RWPE2 (cell line): ENCODE results near the gene NRG3.

ENCODE experiments used
- ATAC-seq: fragments of 200-7000 bp; cut with Tn5 transposase; 3 replicates; pipeline ENCODE4 v1.9.1; 2021; ENCODE audit warnings: low read depth
- DNase-seq: peaks from one replicate; pipeline ENCODE4 v3.0.0-alpha.2; 2020; ENCODE audit warnings: low spot score
- H3K27ac ChIP-seq: fragments of 450-650 bp; 2 replicates; pipeline ENCODE4 v1.5.1; 2017; ENCODE audit warnings: mild to moderate bottlenecking; ENCODE audit not compliant: poor library complexity, severe bottlenecking
- H3K27me3 ChIP-seq: fragments of 250-450 bp; sonication (Bioruptor Pico); 2 replicates; pipeline ENCODE4 v1.5.1; 2021; ENCODE audit warnings: mild to moderate bottlenecking, moderate library complexity; ENCODE audit not compliant: insufficient read depth, poor library complexity, severe bottlenecking
- H3K36me3 ChIP-seq: fragments of 250-450 bp; sonication (Bioruptor Pico); 2 replicates; pipeline ENCODE4 v1.5.1; 2020; ENCODE audit warnings: low read depth, mild to moderate bottlenecking, moderate library complexity
- H3K4me1 ChIP-seq: fragments of 250-450 bp; sonication (Bioruptor Pico); 2 replicates; pipeline ENCODE4 v1.5.1; 2021; ENCODE audit warnings: mild to moderate bottlenecking, moderate library complexity; ENCODE audit not compliant: insufficient read depth, poor library complexity, severe bottlenecking
- H3K4me3 ChIP-seq: fragments of 250-450 bp; sonication (Bioruptor Pico); 2 replicates; pipeline ENCODE4 v1.5.1; 2021; ENCODE audit warnings: mild to moderate bottlenecking, moderate library complexity; ENCODE audit not compliant: severe bottlenecking
- H3K9me3 ChIP-seq: fragments of 250-450 bp; sonication (Bioruptor Pico); 2 replicates; pipeline ENCODE4 v1.5.1; 2021; ENCODE audit warnings: mild to moderate bottlenecking, moderate library complexity; ENCODE audit not compliant: severe bottlenecking
- CTCF ChIP-seq: fragments of 450-650 bp; IDR thresholded peaks from one replicate; pipeline ENCODE4 v1.5.1; 2017; ENCODE audit warnings: mild to moderate bottlenecking, moderate library complexity; ENCODE audit not compliant: poor library complexity, severe bottlenecking

The NRG3 gene

GRCh38 chr10:82722273-82722672 lies 847.3 kb downstream of the NRG3 start:
- H3K4me3 ChIP-seq = no peak overlapping the region
- no peaks in the 10 kb centered on the region for H3K4me1 ChIP-seq
- H3K27ac ChIP-seq = no peak overlapping the region
- no peaks in the 10 kb centered on the region for H3K9me3 ChIP-seq
- TF ChIP-seq CTCF = no peak
- H3K36me3 ChIP-seq = no peaks in the 10 kb centered on the region
- H3K27me3 ChIP-seq = no peaks in the 10 kb centered on the region
- ATAC-seq = no peak
- no peak for DNase-seq

- H3K9me3 ChIP-seq = no peaks in the 10 kb centered on the region
- ATAC-seq = no peak
- no peak for TF ChIP-seq CTCF
- no peak overlapping the region for H3K27ac ChIP-seq
- no peaks in the 10 kb centered on the region for H3K36me3 ChIP-seq
- DNase-seq = no peak
- no peaks in the 10 kb centered on the region for H3K4me1 ChIP-seq
- H3K4me3 ChIP-seq = no peak overlapping the region
- H3K27me3 ChIP-seq = peaks cover 9% of the 10 kb centered on the region
Measured at GRCh38 chr10:82736305-82736704, 861.3 kb downstream of the NRG3 start.

- H3K36me3 ChIP-seq = no peaks in the 10 kb centered on the region
- peaks cover 9% of the 10 kb centered on the region for H3K27me3 ChIP-seq
- TF ChIP-seq CTCF = no peak
- H3K27ac ChIP-seq = no peak overlapping the region
- H3K4me1 ChIP-seq = no peaks in the 10 kb centered on the region
- ATAC-seq (no peak), DNase-seq (no peak)
- H3K9me3 ChIP-seq = no peaks in the 10 kb centered on the region
- no peak overlapping the region for H3K4me3 ChIP-seq
Measured at GRCh38 chr10:82737549-82737948, 862.6 kb downstream of the NRG3 start.

GRCh38 chr10:82738592-82738991 lies 863.6 kb downstream of the NRG3 start:
- ATAC-seq = no peak
- TF ChIP-seq CTCF = no peak
- Histone ChIP-seq H3K27ac (no peak overlapping the region), H3K4me3 (no peak overlapping the region), H3K9me3 (no peaks in the 10 kb centered on the region), H3K4me1 (no peaks in the 10 kb centered on the region), H3K36me3 (no peaks in the 10 kb centered on the region), H3K27me3 (peaks cover 9% of the 10 kb centered on the region)
- no peak for DNase-seq

- H3K9me3 ChIP-seq = no peaks in the 10 kb centered on the region
- no peak overlapping the region for H3K4me3 ChIP-seq
- no peaks in the 10 kb centered on the region for H3K4me1 ChIP-seq
- ATAC-seq (peak; percentile 90), DNase-seq (no peak)
- H3K27me3 ChIP-seq = peaks cover 5% of the 10 kb centered on the region
- TF ChIP-seq CTCF = no peak
- no peaks in the 10 kb centered on the region for H3K36me3 ChIP-seq
- no peak overlapping the region for H3K27ac ChIP-seq
Measured at GRCh38 chr10:82742478-82742877, 867.5 kb downstream of the NRG3 start.
